IMR-90 (cell line): Measurements from ENCODE around the gene SH3BP5. TPM values are rescaled to one million over a fixed set of nuclear protein-coding genes. Genes with fewer than 3 reads are reported as not detected.

Source experiments
- ATAC-seq: fragments of 200-7000 bp; cut with Tn5 transposase; 2 replicates; pipeline ENCODE4 v1.9.1; 2020; ENCODE audit warnings: low read depth, mild to moderate bottlenecking, moderate library complexity
- BruUV-seq: library from RNA; stranded (reverse); fragments of 400-500 nt; replicated peaks from 2 replicates; lab custom pipeline; 2021; lab: Mats Ljungman, UMichigan
- CTCF ChIA-PET: fragments of 300-600 bp; formaldehyde crosslinking; extraction: SDS; loops from one replicate; lab custom pipeline; 2021; ENCODE audit warnings: antibody characterized with exemption; lab: Yijun Ruan, JAX
- POLR2A ChIA-PET: fragments of 300-600 bp; sonication (Branson Sonifier 250); formaldehyde crosslinking; loops from one replicate; lab custom pipeline; 2022; ENCODE audit warnings: antibody characterized with exemption; ENCODE audit not compliant: unreplicated experiment; lab: Charles Lee
- DNase-seq: peaks from one replicate; pipeline ENCODE4 v3.0.0; 2013
- H2AFZ ChIP-seq: replicated peaks from 2 replicates; pipeline ENCODE3; 2013; ENCODE audit warnings: low read length, mild to moderate bottlenecking; ENCODE audit not compliant: poor library complexity
- H2AK5ac ChIP-seq: 2 replicates; pipeline ENCODE4 v1.6.1; 2013; ENCODE audit warnings: low read depth, low read length, inconsistent platforms
- H2AK9ac ChIP-seq: replicated peaks from 2 replicates; pipeline ENCODE3; 2013; ENCODE audit warnings: mild to moderate bottlenecking, low read depth, low read length, moderate library complexity; ENCODE audit not compliant: poor library complexity
- H2BK120ac ChIP-seq: 2 replicates; pipeline ENCODE4 v1.6.1; 2013; ENCODE audit warnings: low read depth, low read length, inconsistent platforms
- H2BK15ac ChIP-seq: 3 replicates; pipeline ENCODE4 v1.6.1; 2013; ENCODE audit warnings: low read depth, low read length, inconsistent platforms
- H2BK20ac ChIP-seq: 2 replicates; pipeline ENCODE4 v1.6.1; 2013; ENCODE audit warnings: low read depth, mild to moderate bottlenecking, inconsistent platforms, low read length, moderate library complexity
- H2BK5ac ChIP-seq: 2 replicates; pipeline ENCODE4 v1.6.1; 2013; ENCODE audit warnings: mild to moderate bottlenecking, low read depth, low read length, inconsistent platforms; ENCODE audit not compliant: poor library complexity, severe bottlenecking
- H3K14ac ChIP-seq: replicated peaks from 2 replicates; pipeline ENCODE4 v1.6.1; 2013; ENCODE audit warnings: low read depth, low read length, inconsistent platforms
- H3K18ac ChIP-seq: 2 replicates; pipeline ENCODE4 v1.6.1; 2013; ENCODE audit warnings: low read depth, low read length, control low read depth
- H3K23ac ChIP-seq: 2 replicates; pipeline ENCODE4 v1.6.1; 2013; ENCODE audit warnings: low read depth, low read length, inconsistent platforms
- H3K27ac ChIP-seq: 2 replicates; pipeline ENCODE4 v1.5.1; 2013; ENCODE audit warnings: mild to moderate bottlenecking, control low read depth, low read length; ENCODE audit not compliant: insufficient read depth
- H3K27me3 ChIP-seq: 2 replicates; pipeline ENCODE4 v1.6.1; 2013; ENCODE audit warnings: low read length; ENCODE audit not compliant: control insufficient read depth, insufficient read depth
- H3K36me3 ChIP-seq: 2 replicates; pipeline ENCODE4 v1.6.1; 2013; ENCODE audit warnings: low read length, mixed read lengths; ENCODE audit not compliant: control insufficient read depth, insufficient read depth
- H3K4ac ChIP-seq: 2 replicates; pipeline ENCODE4 v1.6.1; 2013; ENCODE audit warnings: low read depth, low read length, inconsistent platforms
- H3K4me1 ChIP-seq: 2 replicates; pipeline ENCODE4 v1.6.1; 2013; ENCODE audit warnings: low read length, mixed read lengths; ENCODE audit not compliant: control insufficient read depth, insufficient read depth
- H3K4me2 ChIP-seq: 2 replicates; pipeline ENCODE4 v1.6.1; 2013; ENCODE audit warnings: low read depth, mild to moderate bottlenecking, control low read depth, low read length, moderate library complexity
- H3K4me3 ChIP-seq: 2 replicates; pipeline ENCODE4 v1.5.1; 2013; ENCODE audit warnings: low read depth, mild to moderate bottlenecking, control low read depth, low read length, moderate library complexity; ENCODE audit not compliant: insufficient read depth
- H3K56ac ChIP-seq: 2 replicates; pipeline ENCODE4 v1.6.1; 2013; ENCODE audit warnings: low read length, inconsistent platforms; ENCODE audit not compliant: insufficient read depth; ENCODE audit errors: extremely low read depth
- H3K79me1 ChIP-seq, 2 experiments: 2 replicates each; pipeline ENCODE4 v1.6.1; 2013; ENCODE audit warnings: low read length in 2 of 2, inconsistent platforms in 1 of 2, low read depth in 1 of 2
- H3K9ac ChIP-seq: 2 replicates; pipeline ENCODE4 v1.6.1; 2013; ENCODE audit warnings: low read depth, low read length, control low read depth
- H3K9me1 ChIP-seq: 2 replicates; pipeline ENCODE4 v1.6.1; 2013; ENCODE audit warnings: low read length, inconsistent platforms; ENCODE audit not compliant: insufficient read depth
- H3K9me3 ChIP-seq: 2 replicates; pipeline ENCODE4 v1.6.1; 2013; ENCODE audit warnings: low read length; ENCODE audit not compliant: control insufficient read depth, insufficient read depth
- H4K20me1 ChIP-seq: 2 replicates; pipeline ENCODE4 v1.6.1; 2013; ENCODE audit warnings: low read length, inconsistent platforms; ENCODE audit not compliant: insufficient read depth
- H4K5ac ChIP-seq: 2 replicates; pipeline ENCODE4 v1.6.1; 2013; ENCODE audit warnings: mild to moderate bottlenecking, low read depth, low read length, control low read depth
- H4K8ac ChIP-seq, 2 experiments: 2 replicates each; pipeline ENCODE4 v1.6.1; 2013; ENCODE audit warnings: low read depth in 2 of 2, low read length in 2 of 2, control low read depth in 1 of 2, inconsistent platforms in 1 of 2
- H4K91ac ChIP-seq: 2 replicates; pipeline ENCODE4 v1.6.1; 2013; ENCODE audit warnings: low read depth, low read length, inconsistent platforms; ENCODE audit not compliant: insufficient read depth
- BHLHE40 ChIP-seq: fragments of 150-350 bp; IDR thresholded peaks from 2 replicates; pipeline ENCODE4 v1.6.1; 2016; ENCODE audit warnings: mild to moderate bottlenecking, low read depth, low read length
- CHD1 ChIP-seq: IDR thresholded peaks from 2 replicates; pipeline ENCODE4 v1.6.1; 2012; ENCODE audit warnings: low read depth, low read length, improper control_type of control experiment
- CTCF ChIP-seq: conservative IDR thresholded peaks from 2 replicates; pipeline ENCODE4 v1.5.1; 2012; ENCODE audit warnings: mild to moderate bottlenecking, low read depth, low read length, improper control_type of control experiment
- ELK1 ChIP-seq: fragments of 150-350 bp; IDR thresholded peaks from 2 replicates; pipeline ENCODE4 v1.6.1; 2016; ENCODE audit warnings: low read depth, mild to moderate bottlenecking, low read length, moderate library complexity, borderline replicate concordance
- MAFK ChIP-seq: IDR thresholded peaks from 2 replicates; pipeline ENCODE4 v1.6.1; 2012; ENCODE audit warnings: low read depth, low read length, improper control_type of control experiment
- MXI1 ChIP-seq: IDR thresholded peaks from 2 replicates; pipeline ENCODE4 v1.6.1; 2012; ENCODE audit warnings: low read depth, mild to moderate bottlenecking, low read length, moderate library complexity, borderline replicate concordance
- NFE2L2 ChIP-seq: fragments of 150-350 bp; IDR thresholded peaks from 2 replicates; pipeline ENCODE4 v1.6.1; 2016; ENCODE audit warnings: low read depth, mild to moderate bottlenecking, low read length
- POLR2A ChIP-seq: IDR thresholded peaks from 2 replicates; pipeline ENCODE4 v1.6.1; 2012; ENCODE audit warnings: mild to moderate bottlenecking, low read depth, low read length
- RAD21 ChIP-seq: IDR thresholded peaks from 2 replicates; pipeline ENCODE4 v1.6.1; 2012; ENCODE audit warnings: low read length, improper control_type of control experiment
- USF2 ChIP-seq: fragments of 150-350 bp; IDR thresholded peaks from 2 replicates; pipeline ENCODE4 v1.6.1; 2017; ENCODE audit warnings: mild to moderate bottlenecking, antibody characterized with exemption, low read length, low read depth
- WGBS, 2 experiments: methylation state at CpG; one replicate each; pipeline versions ENCODE4 v1.1.5 to v1.1.7; 2013; ENCODE audit warnings: missing lambda C conversion rate in 2 of 2; ENCODE audit not compliant: insufficient read length in 1 of 2; ENCODE audit errors: extremely low coverage in 2 of 2; 5-methylcytosine and 5-hydroxymethylcytosine counted together
- dilution Hi-C: fragments of 300-500 bp; cut with HindIII; formaldehyde crosslinking; loops from one replicate; pipeline ENCODE4 v1.14.3; 2018; ENCODE audit warnings: low sequenced_read_pairs; ENCODE audit not compliant: unreplicated experiment
- in situ Hi-C: fragments of 300-500 bp; cut with MboI; formaldehyde crosslinking; loops from 3 replicates; pipeline ENCODE4 v1.14.3; 2019; ENCODE audit warnings: low sequenced_read_pairs, inconsistent platforms, mixed read lengths
- intact Hi-C: fragments of 100-400 bp; cut with micrococcal nuclease; formaldehyde crosslinking; loops from 2 replicates; pipeline ENCODE4 v1.10.0; 2022
- polyA plus RNA-seq, 3 experiments: library from polyadenylated mRNA; depleted of rRNA; stranded (reverse); fragments of >200 nt; gene quantifications; 2 replicates each; pipeline ENCODE4 v1.2.3, GENCODE V29; 2012; ENCODE audit warnings: low replicate concordance in 1 of 3
- total RNA-seq: library from RNA; depleted of rRNA; stranded (reverse); fragments of >200 nt; gene quantifications from 2 replicates; pipeline ENCODE4 v1.2.3, GENCODE V29; 2012

The SH3BP5 gene
- total and polyA plus RNA-seq, 2 of the 4 experiments (the other 2 are of a cell fraction) = 14.0 to 23.5 TPM

- Histone ChIP-seq H2AK5ac (no peak overlapping the region), H4K5ac (no peak overlapping the region), H4K91ac (no peak overlapping the region), H2BK15ac (no peak overlapping the region), H3K9me3 (no peaks in the 10 kb centered on the region), H3K79me1 (peaks cover 3 to 6% of the 10 kb centered on the region in 2 experiments; a peak in 1 of 4 replicates), H3K9me1 (0 out of 2 replicates have a peak, but pooled peaks cover 2% of the 10 kb centered on the region), H3K36me3 (no peaks in the 10 kb centered on the region), H3K27me3 (no peaks in the 10 kb centered on the region), H3K4me3 (no peak overlapping the region), H3K4me1 (peaks cover 12% of the 10 kb centered on the region), H3K4me2 (no peak overlapping the region), H4K8ac (no peak overlapping the region), H3K14ac (0 out of 2 replicates have a peak overlapping the region, but pooled peaks have one; percentile 17), H2AK9ac (no peak overlapping the region), H2AFZ (no peak overlapping the region), H2BK120ac (no peak overlapping the region), H2BK20ac (no peak overlapping the region), H2BK5ac (no peak overlapping the region), H3K27ac (no peak overlapping the region), H3K4ac (no peak overlapping the region), H3K56ac (no peak overlapping the region), H4K20me1 (no peaks in the 10 kb centered on the region), H3K9ac (no peak overlapping the region), H3K18ac (no peak overlapping the region), H3K23ac (no peak overlapping the region)
- ChIA-PET CTCF (interaction anchor here (0.6 kb wide), 1 partner anchor 493 kb away, joined by 4 read pairs; no protein-coding TSS in a partner anchor), POLR2A (no interaction called here)
- intact Hi-C loops = no loop called here
- in situ Hi-C loops = no loop called here
- ATAC-seq = no peak
- TF ChIP-seq USF2 (no peak), RAD21 (no peak), MAFK (no peak), BHLHE40 (no peak), CTCF (no peak), POLR2A (no peak), ELK1 (no peak), CHD1 (no peak), MXI1 (no peak), NFE2L2 (no peak)
- DNase-seq = peak; percentile 46
- 75% methylated on average over 1 of the region's 4 CpGs; no CpG with 5 or more reads in 1 of the 2 experiments for WGBS, 2 experiments
- dilution Hi-C loops = no loop called here
- no TSS peak for BruUV-seq
Observed at GRCh38 chr3:15319575-15319974, 12.8 kb downstream of the SH3BP5 start.
